ENCODE measurements around the gene LMF1.
"Not testable (repeated sequence)": the region's sequence is repeated elsewhere in the genome, so short reads cannot be mapped to it uniquely, and the experiment has no call there.

The LMF1 gene

DNA sequence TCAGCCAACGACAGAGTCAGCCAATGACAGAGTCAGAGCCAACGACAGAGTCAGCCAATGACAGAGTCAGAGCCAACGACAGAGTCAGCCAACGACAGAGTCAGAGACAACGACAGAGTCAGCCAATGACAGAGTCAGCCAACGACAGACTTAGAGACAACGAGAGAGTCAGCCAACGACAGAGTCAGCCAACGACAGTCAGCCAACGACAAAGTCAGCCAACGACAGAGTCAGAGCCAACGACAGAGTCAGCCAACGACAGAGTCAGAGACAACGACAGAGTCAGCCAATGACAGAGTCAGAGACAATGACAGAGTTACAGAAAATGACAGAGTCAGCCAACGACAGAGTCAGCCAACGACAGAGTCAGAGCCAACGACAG is 22.9 kb downstream of the LMF1 start:
- H3K4me3 ChIP-seq (ENCODE audit: low read depth, low read length); DNase-seq (ENCODE audit: low read depth): not testable (repeated sequence)

DNA sequence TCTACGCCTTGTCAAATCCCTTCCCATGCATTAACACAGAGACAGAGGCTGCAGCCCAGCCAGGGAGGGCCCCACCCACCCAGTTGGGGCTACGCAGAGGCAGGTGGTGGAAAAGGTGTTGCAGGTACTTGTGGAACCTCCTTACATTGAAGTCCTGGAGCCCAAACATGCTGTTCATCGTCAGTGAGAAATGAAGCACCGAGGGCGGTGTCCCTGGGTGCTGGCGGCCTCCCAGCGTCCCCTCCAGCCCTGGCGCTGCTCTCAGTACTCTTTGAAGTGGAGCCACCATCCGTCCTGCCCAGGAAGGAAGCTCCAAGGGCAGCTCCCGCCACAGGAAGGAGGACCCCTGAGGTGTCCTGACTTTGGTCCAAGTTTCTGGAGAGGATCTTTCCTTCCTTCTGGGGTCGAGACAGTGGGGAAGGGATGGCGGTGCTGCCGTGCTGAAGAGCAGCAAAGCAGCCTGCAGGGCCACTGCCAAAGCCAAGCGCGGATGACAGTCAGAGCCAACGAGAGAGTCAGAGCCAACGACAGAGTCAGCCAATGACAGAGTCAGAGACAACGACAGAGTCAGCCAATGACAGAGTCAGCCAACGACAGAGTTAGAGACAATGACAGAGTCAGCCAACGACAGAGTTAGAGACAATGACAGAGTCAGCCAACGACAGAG is 23.4 kb downstream of the LMF1 start:
- TF ChIP-seq, protein P1, sequence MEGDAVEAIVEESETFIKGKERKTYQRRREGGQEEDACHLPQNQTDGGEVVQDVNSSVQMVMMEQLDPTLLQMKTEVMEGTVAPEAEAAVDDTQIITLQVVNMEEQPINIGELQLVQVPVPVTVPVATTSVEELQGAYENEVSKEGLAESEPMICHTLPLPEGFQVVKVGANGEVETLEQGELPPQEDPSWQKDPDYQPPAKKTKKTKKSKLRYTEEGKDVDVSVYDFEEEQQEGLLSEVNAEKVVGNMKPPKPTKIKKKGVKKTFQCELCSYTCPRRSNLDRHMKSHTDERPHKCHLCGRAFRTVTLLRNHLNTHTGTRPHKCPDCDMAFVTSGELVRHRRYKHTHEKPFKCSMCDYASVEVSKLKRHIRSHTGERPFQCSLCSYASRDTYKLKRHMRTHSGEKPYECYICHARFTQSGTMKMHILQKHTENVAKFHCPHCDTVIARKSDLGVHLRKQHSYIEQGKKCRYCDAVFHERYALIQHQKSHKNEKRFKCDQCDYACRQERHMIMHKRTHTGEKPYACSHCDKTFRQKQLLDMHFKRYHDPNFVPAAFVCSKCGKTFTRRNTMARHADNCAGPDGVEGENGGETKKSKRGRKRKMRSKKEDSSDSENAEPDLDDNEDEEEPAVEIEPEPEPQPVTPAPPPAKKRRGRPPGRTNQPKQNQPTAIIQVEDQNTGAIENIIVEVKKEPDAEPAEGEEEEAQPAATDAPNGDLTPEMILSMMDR (IDR thresholded peaks at IDR 0.05; ENCODE audit: low read depth, low read length) = no peak
- TF ChIP-seq MYC (IDR thresholded peaks at IDR 0.05; ENCODE audit: low read depth, low read length) = no peak
- TF ChIP-seq POLR2A (IDR thresholded peaks at IDR 0.05; ENCODE audit: extremely low read depth, insufficient read length) = no peak
- TF ChIP-seq, protein P2, sequence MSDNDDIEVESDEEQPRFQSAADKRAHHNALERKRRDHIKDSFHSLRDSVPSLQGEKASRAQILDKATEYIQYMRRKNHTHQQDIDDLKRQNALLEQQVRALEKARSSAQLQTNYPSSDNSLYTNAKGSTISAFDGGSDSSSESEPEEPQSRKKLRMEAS (IDR thresholded peaks at IDR 0.05; ENCODE audit: low read depth, low read length) = no peak
- no peak for DNase-seq (ENCODE audit: low read depth)
- no peak overlapping the region for H3K4me3 ChIP-seq (ENCODE audit: low read depth, low read length)

DNA sequence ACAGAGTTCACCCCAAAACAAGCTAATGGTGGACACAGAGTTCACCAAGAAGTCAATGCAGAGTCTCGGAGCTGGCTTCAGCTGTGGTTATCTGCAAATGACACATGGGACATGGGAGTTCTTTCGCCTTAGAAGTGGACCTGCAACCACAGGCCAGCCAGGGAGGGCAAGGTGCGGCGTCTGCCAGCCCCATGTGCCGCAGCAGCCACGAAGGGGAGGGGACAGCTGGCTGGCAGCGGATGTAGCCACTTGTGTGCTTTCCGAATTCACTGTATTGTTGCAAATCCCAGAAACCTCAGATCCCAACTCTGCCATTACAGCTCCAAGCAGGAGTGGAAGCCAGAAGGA is 24.8 kb downstream of the LMF1 start:
- TF ChIP-seq, protein P1 (IDR thresholded peaks at IDR 0.05; ENCODE audit: low read depth, low read length) = no peak
- TF ChIP-seq MYC (IDR thresholded peaks at IDR 0.05; ENCODE audit: low read depth, low read length) (no peak), POLR2A (IDR thresholded peaks at IDR 0.05; ENCODE audit: extremely low read depth, insufficient read length) (no peak)
- TF ChIP-seq, protein P2 (IDR thresholded peaks at IDR 0.05; ENCODE audit: low read depth, low read length) = no peak
- H3K4me3 ChIP-seq (ENCODE audit: low read depth, low read length) = no peak overlapping the region
- DNase-seq (ENCODE audit: low read depth) = no peak

DNA sequence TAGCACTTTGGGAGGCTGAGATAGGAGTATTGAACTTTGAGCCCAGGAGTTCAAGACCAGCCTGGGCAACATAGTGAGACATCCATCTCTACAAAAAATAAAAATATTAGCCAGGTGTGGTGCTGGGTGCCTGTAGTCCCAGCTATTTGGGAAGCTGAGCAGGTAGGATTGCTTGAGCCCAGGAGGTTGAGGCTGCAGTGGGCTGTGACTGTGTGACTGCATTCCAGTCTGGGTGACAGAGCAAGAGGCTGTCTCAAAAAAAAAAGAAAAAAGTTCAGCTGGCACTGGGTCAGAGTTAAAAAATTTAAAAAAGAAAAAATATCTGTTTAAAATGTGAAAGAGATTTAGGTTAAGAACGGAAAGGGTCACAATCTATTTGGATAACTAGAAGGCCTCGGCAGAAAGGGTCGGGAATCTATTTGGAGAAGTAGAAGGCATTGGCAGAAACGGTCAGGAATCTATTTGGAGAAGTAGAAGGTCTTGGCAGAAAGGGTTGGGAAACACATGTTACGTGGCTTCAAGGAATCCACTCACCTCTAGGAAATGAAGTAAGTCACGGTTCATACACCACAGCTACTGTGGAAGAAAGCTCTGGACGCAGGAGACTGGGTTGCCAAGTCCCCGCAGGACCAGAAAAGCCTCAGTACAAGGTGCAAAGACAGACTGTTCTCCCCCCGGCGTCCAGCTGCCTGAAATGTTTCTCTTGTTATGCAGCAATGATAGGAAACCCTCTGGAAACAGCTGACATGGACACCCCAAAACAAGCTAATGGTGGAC is 25.3 kb downstream of the LMF1 start:
- H3K4me3 ChIP-seq (ENCODE audit: low read depth, low read length) = no peak overlapping the region
- no peak for DNase-seq (ENCODE audit: low read depth)
- TF ChIP-seq, protein P1 (IDR thresholded peaks at IDR 0.05; ENCODE audit: low read depth, low read length) = no peak
- no peak for TF ChIP-seq MYC (IDR thresholded peaks at IDR 0.05; ENCODE audit: low read depth, low read length)
- TF ChIP-seq, protein P2 (IDR thresholded peaks at IDR 0.05; ENCODE audit: low read depth, low read length) = no peak
- no peak for TF ChIP-seq POLR2A (IDR thresholded peaks at IDR 0.05; ENCODE audit: extremely low read depth, insufficient read length)

DNA sequence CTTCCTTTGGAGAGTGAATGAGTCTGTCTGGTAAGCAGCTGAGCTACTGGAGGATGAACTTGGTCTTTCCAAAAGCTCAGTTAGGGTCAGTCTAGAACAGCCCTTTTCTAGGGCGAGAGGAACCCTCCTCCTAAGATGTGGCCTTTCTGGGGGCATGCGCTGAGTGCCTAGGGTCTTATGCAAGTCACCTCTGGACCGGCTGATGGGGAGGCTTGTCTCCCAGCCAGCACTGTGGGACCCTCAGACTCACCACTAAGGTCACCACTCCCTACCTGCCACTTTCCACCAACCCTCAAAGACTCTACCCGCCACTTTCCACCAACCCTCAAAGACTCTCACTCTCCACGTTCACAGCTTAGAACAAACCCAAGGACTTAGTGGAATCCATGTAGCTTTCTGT is 26.8 kb downstream of the LMF1 start:
- no peak for DNase-seq (ENCODE audit: low read depth)
- H3K4me3 ChIP-seq (ENCODE audit: low read depth, low read length) = no peak overlapping the region
- no peak for TF ChIP-seq POLR2A (IDR thresholded peaks at IDR 0.05; ENCODE audit: extremely low read depth, insufficient read length)
- TF ChIP-seq, protein P2 (IDR thresholded peaks at IDR 0.05; ENCODE audit: low read depth, low read length) = no peak
- TF ChIP-seq, protein P1 (IDR thresholded peaks at IDR 0.05; ENCODE audit: low read depth, low read length) = no peak
- TF ChIP-seq MYC (IDR thresholded peaks at IDR 0.05; ENCODE audit: low read depth, low read length) = no peak

DNA sequence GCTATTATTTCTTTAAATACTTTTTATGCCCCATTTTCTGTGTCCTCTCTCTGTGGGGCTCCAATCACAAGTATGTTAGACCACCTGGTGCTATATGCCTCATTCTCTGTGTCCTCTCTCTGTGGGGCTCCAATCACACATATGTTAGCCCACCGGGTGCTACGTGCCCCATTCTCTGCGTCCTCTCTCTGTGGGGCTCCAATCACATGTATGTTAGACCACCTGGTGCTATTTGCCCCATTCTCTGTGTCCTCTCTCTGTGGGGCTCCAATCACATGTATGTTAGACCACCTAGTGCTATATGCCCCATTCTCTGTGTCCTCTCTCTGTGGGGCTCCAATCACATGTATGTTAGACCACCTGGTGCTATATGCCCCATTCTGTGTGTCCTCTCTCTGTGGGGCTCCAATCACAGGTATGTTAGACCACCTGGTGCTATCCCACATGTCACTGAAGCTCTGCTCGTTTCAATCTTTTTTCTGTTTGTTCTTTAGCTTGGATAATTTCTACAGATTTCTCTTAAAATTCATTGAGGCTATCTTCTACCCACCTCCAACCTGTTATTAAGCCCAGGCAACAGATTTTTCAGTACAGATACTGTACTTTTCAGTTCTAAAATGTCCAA is 28.2 kb downstream of the LMF1 start:
- H3K4me3 ChIP-seq (ENCODE audit: low read depth, low read length) = no peak overlapping the region
- TF ChIP-seq MYC (IDR thresholded peaks at IDR 0.05; ENCODE audit: low read depth, low read length) (no peak), POLR2A (IDR thresholded peaks at IDR 0.05; ENCODE audit: extremely low read depth, insufficient read length) (no peak)
- TF ChIP-seq, protein P1 (IDR thresholded peaks at IDR 0.05; ENCODE audit: low read depth, low read length) = no peak
- TF ChIP-seq, protein P2 (IDR thresholded peaks at IDR 0.05; ENCODE audit: low read depth, low read length) = no peak
- DNase-seq (ENCODE audit: low read depth) = no peak
